HG03196 (cell line): Measurements from ENCODE around the gene SNAPC4.
"Not testable (repeated sequence)": the region's sequence is repeated elsewhere in the genome, so short reads cannot be mapped to it uniquely, and the experiment has no call there.

Experiments used
- ATAC-seq: cut with Tn5 transposase; IDR thresholded peaks from one replicate; pipeline ENCODE4 v1.9.1; 2021; ENCODE audit not compliant: unreplicated experiment

SNAPC4 gene

DNA sequence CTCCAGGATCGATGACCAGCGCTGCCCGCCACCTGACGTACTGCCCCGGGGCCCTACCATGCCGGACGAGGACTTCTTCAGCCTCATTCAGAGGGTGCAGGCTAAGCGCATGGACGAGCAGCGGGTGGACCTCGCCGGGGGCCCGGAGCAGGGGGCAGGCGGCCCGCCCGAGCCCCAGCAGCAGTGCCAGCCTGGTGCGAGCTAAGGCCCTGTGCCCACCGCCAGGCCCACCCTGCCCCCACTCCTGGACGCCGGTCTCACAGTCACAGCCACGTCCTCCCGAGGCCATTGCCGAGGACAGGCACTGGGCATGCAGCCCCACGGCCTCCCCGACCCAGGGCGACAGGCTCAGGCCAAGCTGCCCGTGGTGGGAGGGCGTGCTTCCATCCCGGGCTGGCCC lies 42.0 kb downstream of the SNAPC4 start:
- ATAC-seq: no peak

DNA sequence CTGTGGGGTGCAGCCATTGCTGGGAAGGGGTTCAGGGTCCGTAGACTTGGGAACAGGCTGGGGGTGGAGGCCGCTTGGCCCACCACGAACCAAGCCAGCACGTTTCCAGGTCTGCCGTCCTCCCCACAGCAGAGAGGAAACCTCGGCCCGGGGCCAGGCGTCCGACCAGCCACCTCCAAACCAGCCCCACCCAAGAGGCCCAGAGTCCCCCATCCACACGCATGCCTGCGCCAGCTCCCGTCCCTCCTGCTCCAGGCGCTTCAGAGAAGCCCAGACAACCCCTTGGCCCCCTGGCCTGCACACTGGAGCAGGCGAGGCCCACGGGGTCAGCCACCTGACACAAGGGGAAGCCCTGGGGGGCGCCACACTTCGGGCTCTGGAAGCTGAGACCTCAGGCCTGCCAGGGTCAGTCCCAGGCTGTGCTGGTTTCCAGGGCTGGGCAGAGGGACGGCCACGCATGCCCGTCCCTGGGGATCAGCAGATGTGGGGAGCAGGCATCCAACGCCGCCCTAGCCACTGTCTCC lies 42.7 kb downstream of the SNAPC4 start:
- ATAC-seq: no peak

DNA sequence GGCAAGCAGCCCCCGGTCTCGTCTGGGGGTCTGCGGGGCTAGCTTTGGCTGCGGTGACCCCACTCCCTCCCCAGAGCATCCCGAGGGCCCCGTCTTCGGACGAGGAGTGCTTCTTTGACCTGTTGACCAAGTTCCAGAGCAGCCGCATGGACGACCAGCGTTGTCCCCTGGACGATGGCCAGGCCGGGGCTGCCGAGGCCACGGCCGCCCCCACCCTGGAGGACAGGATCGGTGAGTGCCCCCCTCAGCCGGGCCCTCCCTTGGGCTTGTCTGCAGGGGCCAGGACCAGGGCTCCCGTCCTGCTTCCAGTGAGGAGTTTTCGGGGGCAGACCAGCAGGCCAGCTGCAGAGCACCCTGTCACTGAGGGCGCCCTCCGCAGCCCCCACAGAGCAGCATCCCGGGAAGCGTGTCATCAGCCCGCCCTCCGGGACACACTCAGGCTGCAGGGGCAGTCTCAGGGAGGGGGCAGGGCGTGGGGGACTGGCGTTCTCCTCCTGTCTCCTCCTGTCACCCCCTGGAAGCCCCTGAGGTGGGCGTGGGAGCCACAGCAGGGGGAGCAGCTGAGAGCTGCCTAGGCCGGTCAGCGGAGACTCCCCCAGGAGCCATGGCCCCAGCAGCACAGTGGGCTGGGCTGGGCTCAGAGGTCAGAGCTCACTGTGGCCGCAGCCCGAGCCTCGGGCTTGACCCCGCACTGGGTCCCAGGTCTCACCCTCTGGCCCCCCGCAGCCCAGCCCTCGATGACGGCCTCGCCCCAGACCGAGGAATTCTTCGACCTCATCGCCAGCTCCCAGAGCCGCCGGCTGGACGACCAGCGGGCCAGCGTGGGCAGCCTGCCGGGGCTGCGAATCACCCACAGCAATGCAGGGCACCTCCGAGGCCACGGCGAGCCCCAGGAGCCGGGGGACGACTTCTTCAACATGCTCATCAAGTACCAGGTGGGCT lies 44.1 kb downstream of the SNAPC4 start:
- ATAC-seq: no peak

DNA sequence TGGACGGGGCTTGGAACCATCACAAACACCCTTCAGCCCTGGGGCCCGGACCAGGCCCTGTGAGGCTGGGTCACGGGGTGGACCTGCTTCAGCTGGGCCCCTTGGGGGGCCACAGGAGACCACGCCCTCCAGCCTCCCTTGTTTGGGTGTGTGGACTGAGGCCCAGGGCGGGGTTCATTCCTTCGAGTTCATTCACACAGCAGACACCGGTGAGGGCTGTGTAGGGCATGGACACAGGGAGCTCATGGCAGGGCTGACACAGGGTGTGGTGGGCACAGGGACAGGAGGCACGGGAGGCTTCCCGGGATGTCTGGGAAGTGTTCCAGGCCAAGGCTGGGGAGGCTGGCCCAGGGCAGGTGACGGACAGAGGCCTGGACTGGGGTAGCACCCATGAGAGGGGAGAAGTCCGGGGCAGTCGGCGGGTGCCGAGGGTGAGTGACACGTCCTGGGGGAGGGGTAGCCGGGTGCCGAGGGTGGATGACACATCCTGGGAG lies 45.3 kb downstream of the SNAPC4 start:
- ATAC-seq: no peak

DNA sequence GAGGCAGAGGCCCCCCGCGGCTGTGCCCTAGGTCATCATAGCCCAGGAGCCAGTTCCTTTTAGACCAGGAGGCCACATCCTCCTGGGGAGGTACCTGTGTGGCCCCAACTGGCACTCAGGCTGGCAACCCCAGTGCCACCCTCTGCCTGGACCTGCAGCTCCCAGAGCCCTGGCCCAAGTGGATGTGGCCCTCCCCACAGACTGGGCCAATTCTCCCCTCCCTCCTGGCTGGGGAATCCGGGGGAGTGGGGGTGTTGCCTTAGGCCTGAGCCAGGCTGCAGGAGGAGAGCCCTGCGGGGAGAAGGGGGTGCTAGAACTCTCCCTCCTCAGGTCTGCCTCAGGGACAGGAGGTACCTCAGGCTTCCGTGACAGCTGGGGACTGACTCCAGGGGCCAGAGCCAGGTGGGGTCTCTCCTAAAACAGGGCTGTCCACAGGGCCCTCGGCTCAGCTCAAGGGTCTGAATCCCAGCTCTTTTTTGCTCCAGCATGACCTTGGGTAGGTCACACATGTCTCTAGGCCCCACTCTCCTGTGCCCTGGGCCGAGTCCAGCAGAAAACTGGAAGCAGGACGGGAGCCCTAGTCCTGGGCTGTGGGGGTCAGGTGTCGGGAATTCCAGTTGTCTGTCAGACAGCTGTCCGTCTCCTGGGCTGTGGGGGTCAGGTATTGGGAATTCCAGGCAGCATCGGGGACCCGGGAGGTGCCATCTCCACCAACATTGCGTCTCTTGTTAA lies 46.0 kb downstream of the SNAPC4 start:
- no peak for ATAC-seq

DNA sequence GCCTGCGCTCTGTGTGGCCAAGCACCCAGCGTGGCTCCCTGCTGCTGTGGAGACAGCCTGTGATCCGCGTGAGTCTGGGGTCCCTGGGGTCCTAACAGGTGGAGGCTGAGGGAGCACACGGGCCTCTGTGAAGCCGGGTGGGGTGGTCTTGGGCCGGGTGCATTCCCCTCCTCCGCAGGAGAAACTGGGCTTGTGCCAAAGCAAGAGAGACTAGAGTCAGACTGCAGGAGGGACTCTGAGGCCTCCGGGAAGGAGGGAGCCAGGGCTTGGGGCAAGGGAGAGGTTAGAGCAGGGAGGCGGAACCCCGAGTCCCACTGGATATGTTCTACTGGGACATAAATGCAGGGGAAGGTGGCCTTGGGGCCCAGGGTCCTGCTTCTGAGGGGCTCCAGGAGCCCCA lies 46.9 kb downstream of the SNAPC4 start:
- ATAC-seq: no peak

DNA sequence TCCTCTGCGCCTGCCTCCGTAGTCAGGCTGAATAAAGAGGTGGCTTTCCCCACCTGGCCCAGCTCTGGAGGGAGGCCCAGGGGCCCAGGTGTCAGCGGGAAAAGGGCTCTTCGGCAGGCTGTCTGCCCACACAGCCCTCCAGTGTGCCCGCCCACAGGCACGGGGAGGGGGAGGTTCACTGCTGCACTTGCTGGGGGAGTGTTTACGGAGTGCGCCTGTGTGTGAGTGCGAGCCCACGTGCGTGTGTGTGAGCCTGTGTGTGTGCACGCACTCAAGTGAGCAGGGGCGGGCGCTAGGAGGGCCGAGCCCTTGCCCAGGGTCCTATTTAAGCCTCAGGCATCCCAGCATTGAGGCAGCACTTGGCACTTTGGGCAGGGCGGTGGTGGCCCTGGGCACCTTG lies 47.3 kb downstream of the SNAPC4 start:
- no peak for ATAC-seq

DNA sequence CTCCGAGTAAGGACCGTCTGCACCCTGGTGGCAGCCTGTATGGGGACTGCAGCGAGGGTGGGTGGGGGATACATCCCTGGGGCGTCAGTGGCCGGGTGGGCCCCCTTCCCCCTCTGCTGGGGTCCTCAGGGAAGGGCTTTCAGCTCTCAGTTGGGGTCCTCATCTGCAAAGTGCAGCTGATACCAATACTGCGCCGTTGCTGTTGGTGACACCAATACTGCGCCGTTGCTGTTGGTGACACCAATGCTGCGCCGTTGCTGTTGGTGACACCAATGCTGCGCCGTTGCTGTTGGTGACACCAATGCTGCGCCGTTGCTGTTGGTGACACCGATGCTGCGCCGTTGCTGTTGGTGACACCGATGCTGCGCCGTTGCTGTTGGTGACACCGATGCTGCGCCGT lies 48.1 kb downstream of the SNAPC4 start:
- not testable (repeated sequence) for ATAC-seq

DNA sequence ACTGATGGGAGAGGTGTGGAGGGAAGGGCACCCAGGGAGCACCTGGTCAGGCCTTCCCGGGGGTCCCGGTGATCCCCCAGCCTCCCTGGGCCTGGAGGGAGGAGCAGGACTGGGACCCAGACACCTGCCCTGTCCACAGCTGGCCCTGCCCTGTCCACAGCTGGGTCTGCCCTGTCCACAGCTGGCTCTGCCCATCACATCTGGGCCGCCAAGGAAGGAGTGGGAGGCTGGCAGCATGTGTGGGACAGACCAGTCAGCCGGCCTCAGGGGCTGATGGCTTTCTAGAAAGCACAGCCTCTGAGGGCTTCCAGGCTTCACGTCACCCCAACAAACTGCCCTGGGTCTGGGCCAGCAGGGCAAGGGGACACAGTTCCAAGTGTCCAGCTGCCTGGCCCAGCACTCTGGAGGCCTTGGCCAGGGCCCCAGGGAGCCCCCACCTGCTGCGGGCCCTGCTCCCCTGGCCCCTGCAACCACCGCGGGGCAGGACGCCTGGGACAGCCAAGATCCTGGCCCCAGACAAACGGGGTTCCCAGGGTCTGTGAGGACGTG lies 48.6 kb downstream of the SNAPC4 start:
- ATAC-seq: no peak
